ENCODE measurements around the gene RELN. TPM values are rescaled to one million over a fixed set of nuclear protein-coding genes. Genes with fewer than 3 reads are reported as not detected.

RELN gene
- total RNA-seq, 1 experiment from 2014 or later = 0.02 TPM

DNA sequence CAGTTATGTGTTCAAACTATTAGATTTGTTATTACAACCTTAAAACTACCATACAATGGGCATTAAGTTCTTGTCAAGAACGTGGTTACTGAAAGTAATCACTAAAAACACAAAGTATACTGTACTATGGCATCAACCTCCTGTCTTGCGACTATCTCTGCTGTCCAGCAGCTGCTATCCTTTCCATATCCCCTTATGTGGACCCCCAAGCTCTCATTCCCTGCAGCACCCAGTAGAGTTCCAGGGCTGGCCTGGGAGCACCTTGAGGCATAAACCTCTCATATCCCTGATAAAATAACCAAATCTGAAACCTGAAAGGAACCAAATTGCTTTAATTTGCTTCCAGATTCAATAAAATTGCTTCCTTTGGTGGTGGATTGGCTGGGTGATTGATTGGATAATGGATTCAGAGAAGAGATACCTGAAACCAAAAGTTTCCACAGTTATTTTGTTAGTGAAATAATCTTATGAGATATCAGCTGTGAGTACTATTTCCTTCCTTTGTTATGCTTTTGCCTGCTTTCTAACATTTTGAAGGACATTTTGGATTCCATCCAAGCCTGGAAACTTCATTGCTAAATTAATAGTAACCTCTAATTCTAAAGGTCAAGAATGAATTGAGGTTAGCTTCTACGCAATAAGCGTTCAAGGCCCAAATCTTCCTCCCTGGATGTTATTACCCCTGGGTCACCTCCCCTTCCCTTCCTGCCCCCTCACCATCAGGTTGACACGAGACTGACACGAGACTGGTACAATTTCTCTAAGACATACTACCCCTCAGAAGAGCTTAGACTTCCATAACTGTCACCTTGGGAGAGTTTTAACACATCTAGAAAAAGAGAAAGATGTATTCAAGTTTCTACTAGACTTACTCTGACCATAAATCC lies 48.8 kb downstream of the RELN start:
- Histone ChIP-seq H2BK20ac (ENCODE audit: low read depth, low read length, poor library complexity, severe bottlenecking) (no peak overlapping the region), H3K14ac (ENCODE audit: insufficient read depth, low read length) (no peak overlapping the region), H4K8ac (replicated peaks; ENCODE audit: insufficient read length, low read depth, low read length) (no peak overlapping the region), H3T11ph (ENCODE audit: low read length) (no peak overlapping the region), H3K4ac (ENCODE audit: low read depth, low read length) (no peak overlapping the region), H4K91ac (ENCODE audit: insufficient read length, low read depth, low read length) (no peak overlapping the region), H3K4me1 (ENCODE audit: insufficient read depth, low read length) (no peaks in the 10 kb centered on the region), H3K18ac (ENCODE audit: insufficient read length, low read depth, low read length) (no peak overlapping the region), H2BK120ac (ENCODE audit: low read depth, low read length, poor library complexity, severe bottlenecking) (no peak overlapping the region), H3K9me3 (ENCODE audit: control insufficient read depth, low read depth, low read length) (no peaks in the 10 kb centered on the region), H3K79me2 (ENCODE audit: insufficient read depth, low read length) (no peaks in the 10 kb centered on the region), H3K79me1 (ENCODE audit: insufficient read depth, low read depth, low read length, poor library complexity, severe bottlenecking) (no peaks in the 10 kb centered on the region), H3K4me2 (ENCODE audit: insufficient read depth, insufficient read length, low read length) (no peak overlapping the region), H3K23ac (ENCODE audit: insufficient read length, low read depth, low read length) (no peak overlapping the region), H3K23me2 (ENCODE audit: insufficient read length, low read depth, low read length, poor library complexity, severe bottlenecking) (no peaks in the 10 kb centered on the region), H2AFZ (ENCODE audit: low read length) (no peak overlapping the region), H2AK5ac (ENCODE audit: insufficient read length, low read length) (no peak overlapping the region), H3K27ac (ENCODE audit: insufficient read length, low read depth, low read length) (no peak overlapping the region), H2BK15ac (ENCODE audit: low read depth, low read length) (no peak overlapping the region), H2BK5ac (ENCODE audit: insufficient read length, low read length) (no peak overlapping the region), H3K56ac (ENCODE audit: insufficient read length, low read depth, low read length) (no peak overlapping the region), H4K20me1 (ENCODE audit: control insufficient read depth, insufficient read depth, insufficient read length) (no peaks in the 10 kb centered on the region), H3K9ac (ENCODE audit: extremely low read depth, insufficient read length, low read length) (no peak overlapping the region), H3K27me3 (ENCODE audit: insufficient read depth, low read length) (no peaks in the 10 kb centered on the region), H2BK12ac (ENCODE audit: insufficient read length, low read depth, low read length) (no peak overlapping the region), H4K5ac (ENCODE audit: insufficient read length, low read depth, low read length) (no peak overlapping the region)
- no CpG with 5 or more reads among the region's 6 CpGs for WGBS (ENCODE audit: extremely low coverage, insufficient read length, low lambda C conversion rate)
- TF ChIP-seq, protein P1, sequence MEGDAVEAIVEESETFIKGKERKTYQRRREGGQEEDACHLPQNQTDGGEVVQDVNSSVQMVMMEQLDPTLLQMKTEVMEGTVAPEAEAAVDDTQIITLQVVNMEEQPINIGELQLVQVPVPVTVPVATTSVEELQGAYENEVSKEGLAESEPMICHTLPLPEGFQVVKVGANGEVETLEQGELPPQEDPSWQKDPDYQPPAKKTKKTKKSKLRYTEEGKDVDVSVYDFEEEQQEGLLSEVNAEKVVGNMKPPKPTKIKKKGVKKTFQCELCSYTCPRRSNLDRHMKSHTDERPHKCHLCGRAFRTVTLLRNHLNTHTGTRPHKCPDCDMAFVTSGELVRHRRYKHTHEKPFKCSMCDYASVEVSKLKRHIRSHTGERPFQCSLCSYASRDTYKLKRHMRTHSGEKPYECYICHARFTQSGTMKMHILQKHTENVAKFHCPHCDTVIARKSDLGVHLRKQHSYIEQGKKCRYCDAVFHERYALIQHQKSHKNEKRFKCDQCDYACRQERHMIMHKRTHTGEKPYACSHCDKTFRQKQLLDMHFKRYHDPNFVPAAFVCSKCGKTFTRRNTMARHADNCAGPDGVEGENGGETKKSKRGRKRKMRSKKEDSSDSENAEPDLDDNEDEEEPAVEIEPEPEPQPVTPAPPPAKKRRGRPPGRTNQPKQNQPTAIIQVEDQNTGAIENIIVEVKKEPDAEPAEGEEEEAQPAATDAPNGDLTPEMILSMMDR (conservative IDR thresholded peaks at IDR 0.05) = no peak
- no peak for DNase-seq
- H3K4me3 Mint-ChIP-seq = no peak overlapping the region
- no peaks in the 10 kb centered on the region; the same call in 1 of the 2 replicates for H3K27me3 Mint-ChIP-seq (ENCODE audit: low read depth)
- no peaks in the 10 kb centered on the region for H3K9me3 Mint-ChIP-seq
- H3K4me1 Mint-ChIP-seq = peaks cover 0 to 10% of the 10 kb centered on the region in 2 experiments; a peak in 3 of 4 replicates
- H3K27ac Mint-ChIP-seq = no peak overlapping the region
- no peaks in the 10 kb centered on the region for H3K36me3 Mint-ChIP-seq (ENCODE audit: insufficient read depth in 1 of 3, low read depth in 3 of 3)

Data from H9 (cell line).